ENCODE results near the gene KCNK10. TPM values are rescaled to one million over a fixed set of nuclear protein-coding genes. Genes with fewer than 3 reads are reported as not detected.

The KCNK10 gene
- total RNA-seq, 1 experiment from 2014 or later, result not detected

DNA sequence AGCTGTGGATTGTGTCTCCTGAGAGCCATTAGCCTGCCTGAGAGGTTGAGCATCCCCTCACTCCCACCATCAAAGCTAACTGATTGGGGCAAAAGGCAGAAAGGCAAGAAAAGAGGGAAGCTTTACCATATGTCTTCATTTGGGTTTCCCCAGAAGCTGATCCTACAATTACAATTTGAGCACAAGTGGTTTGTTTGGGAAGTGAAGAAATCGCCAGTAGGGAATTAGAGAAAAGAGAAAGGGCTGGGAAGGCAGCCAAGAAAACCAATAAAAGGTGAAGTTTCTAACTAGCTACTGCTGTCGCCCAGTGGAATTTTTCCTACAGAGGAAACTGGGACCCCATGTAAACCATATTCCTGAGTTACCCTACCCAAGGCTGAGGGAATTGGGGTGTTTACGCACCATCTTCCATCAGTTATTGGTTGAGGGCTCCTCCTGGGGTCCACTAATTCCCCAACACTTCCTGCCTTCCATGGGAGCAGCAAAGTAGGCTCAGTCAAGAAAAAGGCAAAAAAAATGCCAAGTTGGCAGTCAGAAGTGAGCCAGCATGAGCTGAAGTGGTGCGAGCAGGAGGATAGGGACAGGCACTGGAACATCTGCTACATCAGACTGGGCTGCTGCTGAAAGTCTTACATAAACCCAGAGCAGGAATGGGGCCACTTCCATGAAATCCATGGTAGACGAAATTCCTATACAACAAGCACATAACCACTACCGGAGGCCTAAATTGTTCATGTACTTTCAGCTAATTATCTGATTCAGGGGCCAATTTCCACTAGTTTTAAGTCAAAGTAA lies 17.3 kb downstream of the KCNK10 start:
- DNase-seq (ENCODE audit: low spot score), result no peak
- Histone ChIP-seq H3K4me3 (ENCODE audit: low read depth, low read length, poor library complexity, severe bottlenecking) (no peak overlapping the region), H3K27me3 (replicated peaks; ENCODE audit: insufficient read depth, low read depth, low read length, poor library complexity) (peaks cover 3% of the 10 kb centered on the region), H3K9me3 (ENCODE audit: low read depth, low read length, poor library complexity, severe bottlenecking) (no peaks in the 10 kb centered on the region), H3K27ac (ENCODE audit: low read depth, low read length, poor library complexity, severe bottlenecking) (no peak overlapping the region), H3K4me1 (ENCODE audit: insufficient read depth, low read length, poor library complexity, severe bottlenecking) (no peaks in the 10 kb centered on the region), H3K36me3 (ENCODE audit: insufficient read depth, low read length, poor library complexity, severe bottlenecking) (no peaks in the 10 kb centered on the region)
- ChIA-PET POLR2A (ENCODE audit: low non-redundant PET) (no interaction called here), CTCF (no interaction called here)
- TF ChIP-seq EZH2 (IDR thresholded peaks at IDR 0.05; ENCODE audit: borderline replicate concordance, low read depth, low read length, poor library complexity, severe bottlenecking) (no peak), CTCF (conservative IDR thresholded peaks at IDR 0.05; ENCODE audit: low read depth, low read length) (no peak)
- intact Hi-C loops (cut with micrococcal nuclease; ENCODE audit: unreplicated experiment), result no loop called here
- BruUV-seq (replicated peaks), result no TSS peak

DNA sequence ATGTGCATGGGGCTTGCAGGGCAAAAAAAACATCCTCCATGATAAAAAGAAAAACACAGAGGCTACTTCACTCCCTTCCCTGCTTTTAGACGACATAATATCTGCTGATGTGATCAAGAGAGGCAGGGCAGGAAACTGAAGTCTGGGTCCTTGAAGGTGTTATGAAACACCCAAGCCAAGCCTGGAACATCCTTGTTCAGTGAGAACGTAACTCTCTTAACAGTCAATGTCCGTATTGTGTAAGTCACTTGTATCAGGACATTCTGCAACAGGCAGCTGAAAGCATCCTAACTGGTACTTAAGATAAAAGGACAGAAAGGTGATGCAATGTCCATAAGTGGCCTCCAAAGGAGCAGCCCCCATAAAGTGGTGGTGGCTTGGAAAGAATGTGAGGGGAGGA lies 20.0 kb downstream of the KCNK10 start:
- no peaks in the 10 kb centered on the region for H3K36me3 ChIP-seq (ENCODE audit: insufficient read depth, low read length, poor library complexity, severe bottlenecking)
- no peak for DNase-seq (ENCODE audit: low spot score)
- peaks cover 10% of the 10 kb centered on the region for H3K27me3 ChIP-seq (replicated peaks; ENCODE audit: insufficient read depth, low read depth, low read length, poor library complexity)
- H3K9me3 ChIP-seq (ENCODE audit: low read depth, low read length, poor library complexity, severe bottlenecking), result no peaks in the 10 kb centered on the region
- intact Hi-C loops (cut with micrococcal nuclease; ENCODE audit: unreplicated experiment), result no loop called here
- no peak overlapping the region for H3K27ac ChIP-seq (ENCODE audit: low read depth, low read length, poor library complexity, severe bottlenecking)
- BruUV-seq (replicated peaks), result no TSS peak
- TF ChIP-seq EZH2 (IDR thresholded peaks at IDR 0.05; ENCODE audit: borderline replicate concordance, low read depth, low read length, poor library complexity, severe bottlenecking), result no peak
- no peak for TF ChIP-seq CTCF (conservative IDR thresholded peaks at IDR 0.05; ENCODE audit: low read depth, low read length)
- POLR2A ChIA-PET (ENCODE audit: low non-redundant PET), result no interaction called here
- H3K4me1 ChIP-seq (ENCODE audit: insufficient read depth, low read length, poor library complexity, severe bottlenecking), result no peaks in the 10 kb centered on the region
- CTCF ChIA-PET, result no interaction called here
- H3K4me3 ChIP-seq (ENCODE audit: low read depth, low read length, poor library complexity, severe bottlenecking), result no peak overlapping the region

- peaks cover 10% of the 10 kb centered on the region for H3K27me3 ChIP-seq (replicated peaks; ENCODE audit: insufficient read depth, low read depth, low read length, poor library complexity)
- ChIA-PET POLR2A (ENCODE audit: low non-redundant PET) (no interaction called here), CTCF (no interaction called here)
- no TSS peak for BruUV-seq (replicated peaks)
- no peak overlapping the region for H3K27ac ChIP-seq (ENCODE audit: low read depth, low read length, poor library complexity, severe bottlenecking)
- H3K36me3 ChIP-seq (ENCODE audit: insufficient read depth, low read length, poor library complexity, severe bottlenecking), result no peaks in the 10 kb centered on the region
- H3K9me3 ChIP-seq (ENCODE audit: low read depth, low read length, poor library complexity, severe bottlenecking), result no peaks in the 10 kb centered on the region
- DNase-seq (ENCODE audit: low spot score), result no peak
- no peaks in the 10 kb centered on the region for H3K4me1 ChIP-seq (ENCODE audit: insufficient read depth, low read length, poor library complexity, severe bottlenecking)
- no peak overlapping the region for H3K4me3 ChIP-seq (ENCODE audit: low read depth, low read length, poor library complexity, severe bottlenecking)
- intact Hi-C loops (cut with micrococcal nuclease; ENCODE audit: unreplicated experiment), result no loop called here
- TF ChIP-seq EZH2 (IDR thresholded peaks at IDR 0.05; ENCODE audit: borderline replicate concordance, low read depth, low read length, poor library complexity, severe bottlenecking), result no peak
- TF ChIP-seq CTCF (conservative IDR thresholded peaks at IDR 0.05; ENCODE audit: low read depth, low read length), result no peak
Measured at GRCh38 chr14:88301381-88301780, 21.7 kb downstream of the KCNK10 start.
